HG03066 (cell line): ENCODE results near the gene HLA-DRA.
A peak's percentile ranks its signal among the peaks of the same experiment; 100 is the strongest.

ENCODE experiments used
- ATAC-seq: cut with Tn5 transposase; IDR thresholded peaks from one replicate; pipeline ENCODE4 v1.9.1; 2021; ENCODE audit warnings: low read depth; ENCODE audit not compliant: unreplicated experiment

The HLA-DRA gene

GRCh38 chr6:32439602-32440214 is at the start of gene HLA-DRA:
Gene HLA-DRA, plus strand, starts transcription at chr6:32439887. Its CDS starts 64 bp downstream, at chr6:32439951.
- ATAC-seq: peak; percentile 83

- ATAC-seq: no peak
These were observed 48.2 kb upstream of the HLA-DRA start for GRCh38 chr6:32391505-32391904.

GRCh38 chr6:32393665-32394420 is 45.8 kb upstream of the HLA-DRA start:
- no peak for ATAC-seq

DNA sequence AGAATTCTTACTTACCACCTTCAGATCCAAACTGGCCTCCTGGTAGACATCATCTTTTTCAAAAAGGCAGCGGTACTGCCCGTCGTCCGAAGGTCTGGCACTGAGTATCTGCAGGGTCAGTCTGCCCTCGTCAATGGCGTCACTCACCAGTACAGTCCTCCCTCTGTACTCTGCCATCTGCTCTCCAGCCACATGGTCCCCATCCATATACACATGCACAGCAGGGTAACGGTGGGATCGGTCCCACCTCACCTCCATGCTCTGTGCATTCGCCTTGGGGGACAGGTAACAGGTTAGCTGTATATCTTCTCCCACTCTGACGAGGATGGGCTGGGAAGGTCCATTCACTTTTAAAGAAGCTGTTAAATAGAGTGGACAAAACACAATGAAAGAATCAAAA is 43.7 kb upstream of the HLA-DRA start:
- ATAC-seq: no peak

GRCh38 chr6:32397252-32397920 is 42.3 kb upstream of the HLA-DRA start:
- peak; percentile 91 for ATAC-seq

DNA sequence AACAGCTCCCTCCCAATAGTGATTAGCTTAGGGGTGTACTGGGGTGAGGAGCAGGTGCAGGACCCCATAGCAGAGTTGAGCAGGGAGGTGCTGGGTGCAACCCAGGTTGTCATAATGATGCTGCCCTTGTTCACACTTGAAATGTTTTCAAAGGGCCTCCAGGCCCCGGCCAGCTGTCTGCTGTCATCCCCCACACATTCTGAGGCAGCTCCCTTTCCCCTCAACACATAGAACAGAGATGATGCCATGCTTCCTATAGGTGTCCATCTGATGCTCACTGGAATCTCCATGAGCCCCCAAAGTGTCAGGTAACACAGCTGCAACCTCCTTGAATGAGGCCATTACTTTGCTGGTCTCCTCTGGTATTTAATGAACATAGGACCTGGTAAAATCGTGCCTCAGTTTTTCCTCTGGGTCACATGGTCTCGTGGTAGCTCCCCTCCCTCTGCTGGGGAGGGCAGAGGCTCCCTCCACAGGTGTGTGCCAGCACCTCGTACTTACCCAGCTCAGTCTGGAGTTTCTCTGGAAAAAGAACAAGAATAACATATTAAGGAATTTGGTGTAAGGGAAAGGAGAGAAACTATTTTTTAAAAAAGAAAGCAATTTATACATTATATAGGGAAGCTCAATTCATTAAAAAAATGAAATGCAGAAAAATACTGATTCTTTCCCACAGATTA is 38.3 kb upstream of the HLA-DRA start:
- no peak for ATAC-seq

GRCh38 chr6:32402812-32403211 is 36.9 kb upstream of the HLA-DRA start:
- no peak for ATAC-seq

DNA sequence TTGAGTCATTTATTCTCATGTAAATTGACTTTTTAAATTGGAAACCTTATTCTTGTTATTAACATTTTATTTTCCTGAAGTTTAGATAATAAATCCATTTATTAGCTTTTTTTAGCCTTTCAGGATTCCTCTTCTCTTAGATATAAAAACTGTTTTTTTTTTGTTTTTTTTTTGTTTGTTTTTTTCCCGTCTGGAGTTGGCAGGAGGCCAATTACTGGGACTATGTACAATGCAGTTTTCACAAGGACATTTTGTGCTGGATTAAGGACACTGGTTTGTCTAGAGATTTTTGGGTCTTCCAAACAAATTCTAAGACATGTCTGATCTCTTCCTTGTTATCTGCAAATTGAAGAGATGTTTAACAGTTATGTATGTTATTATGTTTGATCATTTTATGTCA is 34.0 kb upstream of the HLA-DRA start:
- ATAC-seq: no peak

DNA sequence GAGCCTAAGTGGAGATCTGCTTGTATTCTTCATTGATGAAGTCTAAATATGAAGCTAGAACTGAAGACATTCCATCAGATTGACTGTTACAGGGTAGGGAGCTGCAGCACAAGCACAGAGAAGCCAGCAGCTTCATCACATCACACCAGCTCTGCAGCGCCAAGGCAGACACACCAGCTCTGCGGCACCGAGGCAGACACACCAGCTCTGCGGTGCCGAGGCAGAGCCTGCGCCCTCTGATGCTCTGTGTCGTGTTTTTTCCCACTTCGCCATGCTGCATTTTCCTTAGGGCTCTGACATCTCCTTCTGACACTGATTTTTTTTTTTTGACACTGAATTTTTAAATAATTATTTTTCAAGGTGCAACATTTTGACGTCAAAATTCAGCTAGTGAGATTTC is 33.5 kb upstream of the HLA-DRA start:
- no peak for ATAC-seq

GRCh38 chr6:32406857-32407256 is 32.8 kb upstream of the HLA-DRA start, which contains the start of gene BTNL2:
Gene BTNL2, minus strand, starts transcription at chr6:32407181. Its CDS starts 58 bp downstream, at chr6:32407123.
- no peak for ATAC-seq

DNA sequence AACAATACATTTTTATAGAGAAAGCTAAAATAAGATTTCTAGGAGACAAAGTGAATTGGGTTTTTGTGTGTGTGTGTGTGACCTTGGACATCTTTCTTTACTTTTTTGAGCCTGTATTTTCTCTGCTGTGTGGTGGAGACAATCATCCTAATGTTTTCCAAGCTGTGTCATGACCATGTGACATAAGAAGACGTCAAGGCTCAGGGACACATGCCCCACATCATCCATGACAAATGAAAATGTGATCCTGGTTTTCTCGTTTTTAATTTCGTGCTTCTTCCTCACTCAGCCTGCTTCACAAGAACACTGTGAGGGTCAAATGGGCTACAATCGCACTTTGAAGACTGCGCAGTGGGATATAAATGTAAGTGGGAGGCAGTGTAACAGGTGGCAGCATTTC is 28.8 kb upstream of the HLA-DRA start:
- no peak for ATAC-seq

DNA sequence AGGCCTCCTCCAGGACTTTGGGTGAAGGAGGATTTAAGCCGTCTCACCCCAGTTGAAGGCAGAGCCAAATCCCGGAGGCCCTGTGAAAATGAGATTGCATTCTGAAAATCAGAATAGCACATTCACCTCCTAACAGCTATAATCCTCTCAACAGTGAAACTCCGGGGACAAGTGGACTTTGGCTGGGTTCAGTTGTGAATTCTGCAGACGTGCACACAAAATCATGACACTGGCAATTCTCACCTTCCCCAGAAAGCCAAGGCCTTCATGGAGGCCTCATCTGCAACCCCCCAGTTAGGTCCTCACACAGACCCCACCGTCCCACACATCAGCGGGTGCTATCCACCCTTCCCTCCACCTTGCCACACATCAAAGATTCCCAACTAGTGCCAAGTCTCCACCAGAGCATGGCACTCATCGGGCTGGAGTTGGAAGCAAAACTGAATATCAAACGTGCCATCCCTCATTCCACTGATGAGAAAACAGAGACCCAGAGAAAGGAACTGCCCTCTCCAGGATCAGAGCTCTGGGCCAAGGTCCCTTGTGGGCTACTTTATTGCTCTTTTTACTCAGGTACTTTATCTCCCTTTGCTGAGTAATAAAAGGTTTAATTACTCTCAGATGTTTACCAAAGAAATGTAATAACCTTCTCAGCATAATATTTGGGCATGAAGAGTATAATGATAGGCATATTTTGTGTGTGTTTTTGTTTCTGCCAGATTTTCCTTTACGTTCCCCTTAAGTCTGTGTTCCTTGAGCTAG is 27.9 kb upstream of the HLA-DRA start:
- ATAC-seq: no peak

DNA sequence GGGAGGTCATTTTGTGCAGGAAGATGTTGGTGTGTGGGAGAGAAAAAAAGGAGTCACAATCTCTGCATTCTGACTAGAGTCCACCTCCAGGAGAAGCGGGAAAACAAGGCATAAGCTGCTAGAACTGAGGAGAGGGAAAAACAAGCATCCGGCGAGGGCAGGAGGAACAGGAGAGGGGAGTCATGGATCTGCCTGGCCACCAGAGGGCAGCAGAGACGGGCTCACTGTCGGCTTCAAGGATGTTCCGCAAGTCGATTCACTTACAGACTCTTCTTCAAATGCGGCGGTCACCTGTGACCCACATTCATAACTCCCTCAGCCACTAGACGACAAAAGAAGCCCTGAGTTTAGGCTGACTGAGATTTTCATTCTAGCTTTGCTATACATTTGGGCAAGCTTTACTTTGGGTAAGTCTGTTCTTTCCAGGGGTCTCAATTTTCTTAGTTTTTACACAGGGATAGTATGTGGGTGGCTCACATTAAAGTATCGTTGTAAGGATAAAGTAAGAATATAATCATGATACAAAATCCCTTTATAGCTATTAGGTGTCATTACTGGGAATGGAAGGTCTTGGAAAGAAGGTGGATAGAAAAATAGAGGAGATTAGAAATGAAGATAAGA is 26.1 kb upstream of the HLA-DRA start:
- ATAC-seq: no peak

- no peak for ATAC-seq
These were observed 24.1 kb upstream of the HLA-DRA start for GRCh38 chr6:32415521-32416019.

- ATAC-seq: no peak
These were observed 23.7 kb upstream of the HLA-DRA start for GRCh38 chr6:32416036-32416435.

- no peak for ATAC-seq
These were observed 14.9 kb upstream of the HLA-DRA start for GRCh38 chr6:32424589-32425300.

GRCh38 chr6:32426338-32426737 is 13.3 kb upstream of the HLA-DRA start:
- no peak for ATAC-seq

GRCh38 chr6:32427218-32427617 is 12.5 kb upstream of the HLA-DRA start:
- no peak for ATAC-seq

- ATAC-seq: no peak
These were observed 11.7 kb upstream of the HLA-DRA start for GRCh38 chr6:32427934-32428474.
